Right lobe of liver (tissue), 6 donors: ENCODE data around the gene PLA2G4C. TPM values are rescaled to one million over a fixed set of nuclear protein-coding genes. Genes with fewer than 3 reads are reported as not detected.
A peak's percentile ranks its signal among the peaks of the same experiment; 100 is the strongest.

Experiments
- ATAC-seq, 4 donors: fragments of 200-7000 bp; cut with Tn5 transposase; one replicate each; pipeline ENCODE4 v1.9.1; 2020; ENCODE audit warnings: mild to moderate bottlenecking in 4 of 4, moderate library complexity in 4 of 4
- DNase-seq, 3 donors: peaks; one replicate each; pipeline ENCODE4 v3.0.0-alpha.2; 2020
- H3K27ac ChIP-seq, 3 donors: fragments of 200-600 bp; one replicate each; pipeline ENCODE4 v1.8.0; 2022
- H3K27me3 ChIP-seq, 2 donors: fragments of 200-600 bp; one replicate each; pipeline ENCODE4 v1.8.0; 2022
- H3K36me3 ChIP-seq, 4 donors: fragments of 200-600 bp; sonication (generic) in 1 of 4; one replicate each; pipeline versions ENCODE4 v1.5.1 to v1.8.0; 2017 to 2022; ENCODE audit warnings: control low read depth in 1 of 4
- H3K4me1 ChIP-seq, 4 donors: fragments of 200-600 bp; sonication (generic) in 1 of 4; one replicate each; pipeline versions ENCODE4 v1.5.1 to v1.8.0; 2017 to 2022; ENCODE audit warnings: control low read depth in 1 of 4
- H3K4me3 ChIP-seq, 3 donors: fragments of 200-600 bp; one replicate each; pipeline ENCODE4 v1.8.0; 2022
- H3K9me3 ChIP-seq, 4 donors: fragments of 200-600 bp; sonication (generic) in 1 of 4; one replicate each; pipeline versions ENCODE4 v1.5.1 to v1.8.0; 2017 to 2022; ENCODE audit warnings: control low read depth in 1 of 4
- CTCF ChIP-seq, 4 donors: fragments of 200-600 bp in 3 of 4; fragments of 450-650 bp in 1 of 4; IDR thresholded peaks; one replicate each; pipeline versions ENCODE4 v1.5.1 to v1.8.0; 2016 to 2022; ENCODE audit warnings: antibody characterized with exemption in 4 of 4, mild to moderate bottlenecking in 2 of 4
- POLR2A ChIP-seq: fragments of 450-650 bp; IDR thresholded peaks from one replicate; pipeline ENCODE4 v1.6.1; 2017; ENCODE audit warnings: antibody characterized with exemption, mild to moderate bottlenecking
- WGBS: methylation state at CpG from one replicate; pipeline ENCODE4 v1.1.6; 2018; ENCODE audit warnings: low coverage, low lambda C conversion rate; ENCODE audit not compliant: insufficient coverage; ENCODE audit errors: missing lambda C conversion rate; 5-methylcytosine and 5-hydroxymethylcytosine counted together
- intact Hi-C, 2 donors: fragments of 100-400 bp; cut with DNase I; formaldehyde crosslinking; loops; one replicate each; pipeline versions ENCODE4 v1.11.2 to v1.14.1; 2022
- total RNA-seq, 6 experiments: library from RNA; depleted of rRNA in 2 of 6; stranded (reverse); fragments of >200 nt in 2 of 6; fragmentation: NEBNext Ultra II Directional in 3 of 6; extraction: Animal tissue kit (Norgen Biotek cat#: 25700) in 3 of 6; gene quantifications; one replicate each; pipeline versions ENCODE4 v1.1.0 to v1.2.4, GENCODE V29; 2016 to 2023
- donor health status: DM: no; HTN: yes; CAD: no.
- donor health status: DM: no; HTN: no; CAD: no.
- donor health status: DM: no; HTN: no; CAD: no.
- donor health status: DM: no; HTN: yes; CAD: no.
- donor health status: DM: no; HTN: yes; CAD: no.

Gene PLA2G4C
- total RNA-seq, 6 experiments from 2014 or later: 3.8 to 29.7 (median 9.8) TPM

- TF ChIP-seq POLR2A: no peak
- TF ChIP-seq CTCF (IDR thresholded peaks at IDR 0.05): no peak
- DNase-seq (no peak), ATAC-seq (no peak)
- 90% methylated on average over 2 of the region's 2 CpGs for WGBS
- no peak overlapping the region for H3K27ac ChIP-seq
- H3K36me3 ChIP-seq: no peaks in the 10 kb centered on the region
- H3K4me1 ChIP-seq: no peaks in the 10 kb centered on the region
- H3K27me3 ChIP-seq: no peaks in the 10 kb centered on the region
- intact Hi-C loops: no loop called here
- H3K9me3 ChIP-seq: no peaks in the 10 kb centered on the region
- no peak overlapping the region for H3K4me3 ChIP-seq
Measured at GRCh38 chr19:48120505-48120904, 9.9 kb upstream of the PLA2G4C start.

- 84% methylated on average over 7 of the region's 11 CpGs for WGBS
- Histone ChIP-seq H3K4me3 (no peak overlapping the region), H3K4me1 (no peaks in the 10 kb centered on the region), H3K36me3 (no peaks in the 10 kb centered on the region), H3K27me3 (no peaks in the 10 kb centered on the region), H3K27ac (no peak overlapping the region), H3K9me3 (no peaks in the 10 kb centered on the region)
- DNase-seq (no peak), ATAC-seq (no peak)
- TF ChIP-seq CTCF (IDR thresholded peaks at IDR 0.05) (no peak), POLR2A (no peak)
- intact Hi-C loops: no loop called here
Measured at GRCh38 chr19:48118131-48118517, 7.5 kb upstream of the PLA2G4C start.

GRCh38 chr19:48117515-48118130 is 7.0 kb upstream of the PLA2G4C start:
- intact Hi-C loops: no loop called here
- WGBS: 72% methylated on average over 12 of the region's 12 CpGs
- H3K27me3 ChIP-seq: no peaks in the 10 kb centered on the region
- ATAC-seq (peak in 2 of 4 donors; percentile 19 to 30), DNase-seq (no peak)
- no peak for TF ChIP-seq CTCF (IDR thresholded peaks at IDR 0.05)
- no peak for TF ChIP-seq POLR2A
- H3K27ac ChIP-seq: no peak overlapping the region
- no peak overlapping the region for H3K4me3 ChIP-seq
- no peaks in the 10 kb centered on the region for H3K4me1 ChIP-seq
- no peaks in the 10 kb centered on the region for H3K9me3 ChIP-seq
- no peaks in the 10 kb centered on the region for H3K36me3 ChIP-seq

- no peaks in the 10 kb centered on the region for H3K4me1 ChIP-seq
- ATAC-seq (no peak), DNase-seq (no peak)
- H3K27me3 ChIP-seq: no peaks in the 10 kb centered on the region
- no peaks in the 10 kb centered on the region for H3K9me3 ChIP-seq
- no peaks in the 10 kb centered on the region for H3K36me3 ChIP-seq
- TF ChIP-seq CTCF (IDR thresholded peaks at IDR 0.05): no peak
- TF ChIP-seq POLR2A: no peak
- H3K27ac ChIP-seq: no peak overlapping the region
- no peak overlapping the region for H3K4me3 ChIP-seq
- intact Hi-C loops: loop anchor here in 1 of 2 donors (5.0 kb wide), 1 partner anchor 34 kb away; no protein-coding TSS in a partner anchor
- 96% methylated on average over 3 of the region's 16 CpGs for WGBS
Measured at GRCh38 chr19:48113190-48113917, 2.7 kb upstream of the PLA2G4C start.
